ENCODE data around the gene GOSR1.
"Not testable (repeated sequence)": the region's sequence is repeated elsewhere in the genome, so short reads cannot be mapped to it uniquely, and the experiment has no call there.

GOSR1 gene

GRCh38 chr17:30571404-30571803 is 94.2 kb downstream of the GOSR1 start:
- H3K36me3 ChIP-seq (ENCODE audit: control insufficient read depth in 4 of 4, insufficient read depth in 4 of 4, low read length in 3 of 4) = not testable (repeated sequence)
- 98% methylated on average over 9 of the region's 14 CpGs for WGBS (ENCODE audit: insufficient coverage)

GRCh38 chr17:30571921-30572320 is 94.7 kb downstream of the GOSR1 start:
- Histone ChIP-seq H3K9me3 (ENCODE audit: control extremely low read depth in 1 of 5, control insufficient read depth in 4 of 5, insufficient read depth in 2 of 5, low read depth in 1 of 5, low read length in 4 of 5) (no peaks in the 10 kb centered on the region), H3K4me3 (ENCODE audit: control insufficient read depth in 1 of 7, extremely low read depth in 1 of 7, insufficient read depth in 4 of 7, low read depth in 2 of 7, low read length in 6 of 7) (no peak overlapping the region), H3K4me1 (ENCODE audit: control extremely low read depth in 1 of 4, control insufficient read depth in 4 of 4, insufficient read depth in 4 of 4, low read length in 3 of 4) (peaks cover 0 to 18% (median 10%) of the 10 kb centered on the region in 4 experiments), H3K27ac (ENCODE audit: insufficient read depth in 1 of 2, low read depth in 1 of 2, low read length in 2 of 2, poor library complexity in 1 of 2, severe bottlenecking in 2 of 2) (no peak overlapping the region), H3K36me3 (ENCODE audit: control insufficient read depth in 4 of 4, insufficient read depth in 4 of 4, low read length in 3 of 4) (no peaks in the 10 kb centered on the region), H3K27me3 (replicated peaks in 2 of 5; ENCODE audit: control insufficient read depth in 4 of 5, insufficient read depth in 5 of 5, low read length in 4 of 5) (no peaks in the 10 kb centered on the region)
- CTCF ChIA-PET = interaction anchor here (1.2 kb wide), 1 partner anchor 13 kb away, joined by 5 read pairs; no protein-coding TSS in a partner anchor
- 97% methylated on average over 5 of the region's 7 CpGs for WGBS (ENCODE audit: insufficient coverage)
- POLR2A ChIA-PET = no interaction called here
- DNase-seq = no peak

More at GRCh38 chr17:30571404-30571803, 94.2 kb downstream of the GOSR1 start:
- H3K4me3 ChIP-seq (ENCODE audit: control insufficient read depth in 1 of 7, extremely low read depth in 1 of 7, insufficient read depth in 4 of 7, low read depth in 2 of 7, low read length in 6 of 7); H3K27ac ChIP-seq (ENCODE audit: insufficient read depth in 1 of 2, low read depth in 1 of 2, low read length in 2 of 2, poor library complexity in 1 of 2, severe bottlenecking in 2 of 2); POLR2A ChIA-PET; H3K9me3 ChIP-seq (ENCODE audit: control extremely low read depth in 1 of 5, control insufficient read depth in 4 of 5, insufficient read depth in 2 of 5, low read depth in 1 of 5, low read length in 4 of 5); DNase-seq; H3K27me3 ChIP-seq (replicated peaks in 2 of 5; ENCODE audit: control insufficient read depth in 4 of 5, insufficient read depth in 5 of 5, low read length in 4 of 5): not testable (repeated sequence)
- H3K4me1 ChIP-seq (ENCODE audit: control extremely low read depth in 1 of 4, control insufficient read depth in 4 of 4, insufficient read depth in 4 of 4, low read length in 3 of 4) = peaks cover 0 to 18% (median 10%) of the 10 kb centered on the region in 4 experiments
- CTCF ChIA-PET = interaction anchor here (1.2 kb wide), 1 partner anchor 13 kb away, joined by 5 read pairs; no protein-coding TSS in a partner anchor

- H3K4me1 ChIP-seq (ENCODE audit: control extremely low read depth in 1 of 4, control insufficient read depth in 4 of 4, insufficient read depth in 4 of 4, low read length in 3 of 4) = peaks cover 0 to 18% (median 10%) of the 10 kb centered on the region in 4 experiments
- WGBS (ENCODE audit: insufficient coverage) = 95% methylated on average over 10 of the region's 17 CpGs
- H3K9me3 ChIP-seq (ENCODE audit: control extremely low read depth in 1 of 5, control insufficient read depth in 4 of 5, insufficient read depth in 2 of 5, low read depth in 1 of 5, low read length in 4 of 5); POLR2A ChIA-PET; H3K36me3 ChIP-seq (ENCODE audit: control insufficient read depth in 4 of 4, insufficient read depth in 4 of 4, low read length in 3 of 4); DNase-seq; H3K27me3 ChIP-seq (replicated peaks in 2 of 5; ENCODE audit: control insufficient read depth in 4 of 5, insufficient read depth in 5 of 5, low read length in 4 of 5); H3K27ac ChIP-seq (ENCODE audit: insufficient read depth in 1 of 2, low read depth in 1 of 2, low read length in 2 of 2, poor library complexity in 1 of 2, severe bottlenecking in 2 of 2); H3K4me3 ChIP-seq (ENCODE audit: control insufficient read depth in 1 of 7, extremely low read depth in 1 of 7, insufficient read depth in 4 of 7, low read depth in 2 of 7, low read length in 6 of 7); CTCF ChIA-PET: not testable (repeated sequence)
Measured at GRCh38 chr17:30572651-30573554, 95.7 kb downstream of the GOSR1 start.

- H3K27me3 ChIP-seq (replicated peaks in 2 of 5; ENCODE audit: control insufficient read depth in 4 of 5, insufficient read depth in 5 of 5, low read length in 4 of 5) = no peaks in the 10 kb centered on the region
- peaks cover 0 to 18% (median 10%) of the 10 kb centered on the region in 4 experiments for H3K4me1 ChIP-seq (ENCODE audit: control extremely low read depth in 1 of 4, control insufficient read depth in 4 of 4, insufficient read depth in 4 of 4, low read length in 3 of 4)
- H3K36me3 ChIP-seq (ENCODE audit: control insufficient read depth in 4 of 4, insufficient read depth in 4 of 4, low read length in 3 of 4) = no peaks in the 10 kb centered on the region
- POLR2A ChIA-PET = no interaction called here
- 0% methylated on average over 1 of the region's 8 CpGs for WGBS (ENCODE audit: insufficient coverage)
- no peaks in the 10 kb centered on the region for H3K9me3 ChIP-seq (ENCODE audit: control extremely low read depth in 1 of 5, control insufficient read depth in 4 of 5, insufficient read depth in 2 of 5, low read depth in 1 of 5, low read length in 4 of 5)
- no peak for DNase-seq
- CTCF ChIA-PET = no interaction called here
- no peak overlapping the region for H3K27ac ChIP-seq (ENCODE audit: insufficient read depth in 1 of 2, low read depth in 1 of 2, low read length in 2 of 2, poor library complexity in 1 of 2, severe bottlenecking in 2 of 2)
- no peak overlapping the region for H3K4me3 ChIP-seq (ENCODE audit: control insufficient read depth in 1 of 7, extremely low read depth in 1 of 7, insufficient read depth in 4 of 7, low read depth in 2 of 7, low read length in 6 of 7)
Measured at GRCh38 chr17:30573603-30574175, 96.5 kb downstream of the GOSR1 start.

- DNase-seq; H3K36me3 ChIP-seq (ENCODE audit: control insufficient read depth in 4 of 4, insufficient read depth in 4 of 4, low read length in 3 of 4); H3K9me3 ChIP-seq (ENCODE audit: control extremely low read depth in 1 of 5, control insufficient read depth in 4 of 5, insufficient read depth in 2 of 5, low read depth in 1 of 5, low read length in 4 of 5); H3K4me3 ChIP-seq (ENCODE audit: control insufficient read depth in 1 of 7, extremely low read depth in 1 of 7, insufficient read depth in 4 of 7, low read depth in 2 of 7, low read length in 6 of 7); H3K27me3 ChIP-seq (replicated peaks in 2 of 5; ENCODE audit: control insufficient read depth in 4 of 5, insufficient read depth in 5 of 5, low read length in 4 of 5); POLR2A ChIA-PET; H3K27ac ChIP-seq (ENCODE audit: insufficient read depth in 1 of 2, low read depth in 1 of 2, low read length in 2 of 2, poor library complexity in 1 of 2, severe bottlenecking in 2 of 2); CTCF ChIA-PET: not testable (repeated sequence)
- 96% methylated on average over 7 of the region's 9 CpGs for WGBS (ENCODE audit: insufficient coverage)
- H3K4me1 ChIP-seq (ENCODE audit: control extremely low read depth in 1 of 4, control insufficient read depth in 4 of 4, insufficient read depth in 4 of 4, low read length in 3 of 4) = peaks cover 0 to 18% (median 10%) of the 10 kb centered on the region in 4 experiments
Measured at GRCh38 chr17:30574309-30574708, 97.1 kb downstream of the GOSR1 start.

GRCh38 chr17:30574806-30575205 is 97.6 kb downstream of the GOSR1 start:
- H3K27me3 ChIP-seq (replicated peaks in 2 of 5; ENCODE audit: control insufficient read depth in 4 of 5, insufficient read depth in 5 of 5, low read length in 4 of 5); POLR2A ChIA-PET; H3K36me3 ChIP-seq (ENCODE audit: control insufficient read depth in 4 of 4, insufficient read depth in 4 of 4, low read length in 3 of 4); H3K27ac ChIP-seq (ENCODE audit: insufficient read depth in 1 of 2, low read depth in 1 of 2, low read length in 2 of 2, poor library complexity in 1 of 2, severe bottlenecking in 2 of 2); H3K9me3 ChIP-seq (ENCODE audit: control extremely low read depth in 1 of 5, control insufficient read depth in 4 of 5, insufficient read depth in 2 of 5, low read depth in 1 of 5, low read length in 4 of 5); CTCF ChIA-PET; H3K4me3 ChIP-seq (ENCODE audit: control insufficient read depth in 1 of 7, extremely low read depth in 1 of 7, insufficient read depth in 4 of 7, low read depth in 2 of 7, low read length in 6 of 7); DNase-seq: not testable (repeated sequence)
- WGBS (ENCODE audit: insufficient coverage) = 100% methylated on average over 3 of the region's 10 CpGs
- peaks cover 0 to 17% (median 10%) of the 10 kb centered on the region in 4 experiments for H3K4me1 ChIP-seq (ENCODE audit: control extremely low read depth in 1 of 4, control insufficient read depth in 4 of 4, insufficient read depth in 4 of 4, low read length in 3 of 4)

GRCh38 chr17:30575648-30576325 is 98.6 kb downstream of the GOSR1 start:
- H3K27ac ChIP-seq (ENCODE audit: insufficient read depth in 1 of 2, low read depth in 1 of 2, low read length in 2 of 2, poor library complexity in 1 of 2, severe bottlenecking in 2 of 2); CTCF ChIA-PET; H3K36me3 ChIP-seq (ENCODE audit: control insufficient read depth in 4 of 4, insufficient read depth in 4 of 4, low read length in 3 of 4); DNase-seq; POLR2A ChIA-PET; H3K9me3 ChIP-seq (ENCODE audit: control extremely low read depth in 1 of 5, control insufficient read depth in 4 of 5, insufficient read depth in 2 of 5, low read depth in 1 of 5, low read length in 4 of 5); H3K27me3 ChIP-seq (replicated peaks in 2 of 5; ENCODE audit: control insufficient read depth in 4 of 5, insufficient read depth in 5 of 5, low read length in 4 of 5); H3K4me3 ChIP-seq (ENCODE audit: control insufficient read depth in 1 of 7, extremely low read depth in 1 of 7, insufficient read depth in 4 of 7, low read depth in 2 of 7, low read length in 6 of 7); H3K4me1 ChIP-seq (ENCODE audit: control extremely low read depth in 1 of 4, control insufficient read depth in 4 of 4, insufficient read depth in 4 of 4, low read length in 3 of 4): not testable (repeated sequence)
- 93% methylated on average over 15 of the region's 17 CpGs for WGBS (ENCODE audit: insufficient coverage)
